ENCODE results near the gene SNRK.
"Not testable (repeated sequence)": the region's sequence is repeated elsewhere in the genome, so short reads cannot be mapped to it uniquely, and the experiment has no call there.

The SNRK gene

GRCh38 chr3:43346978-43347749, 60.8 kb downstream of the SNRK start:
- DNase-seq: no peak

- DNase-seq: no peak
These were observed 61.4 kb downstream of the SNRK start for GRCh38 chr3:43347774-43348173.

- DNase-seq: no peak
These were observed 62.0 kb downstream of the SNRK start for GRCh38 chr3:43348350-43348749.

GRCh38 chr3:43348852-43349574, 62.7 kb downstream of the SNRK start:
- DNase-seq: no peak

- no peak for DNase-seq
These were observed 63.4 kb downstream of the SNRK start for GRCh38 chr3:43349716-43350115.

GRCh38 chr3:43353393-43353792, 67.1 kb downstream of the SNRK start:
- DNase-seq: no peak

GRCh38 chr3:43353923-43354670, 67.8 kb downstream of the SNRK start:
- DNase-seq: no peak

GRCh38 chr3:43356033-43356432, 69.7 kb downstream of the SNRK start:
- DNase-seq: not testable (repeated sequence)

GRCh38 chr3:43361077-43361476, 74.7 kb downstream of the SNRK start:
- no peak for DNase-seq

- DNase-seq: no peak
These were observed 75.8 kb downstream of the SNRK start for GRCh38 chr3:43362183-43362582.

GRCh38 chr3:43362961-43363360, 76.6 kb downstream of the SNRK start:
- DNase-seq: no peak

- no peak for DNase-seq
These were observed 77.4 kb downstream of the SNRK start for GRCh38 chr3:43363621-43364266.

GRCh38 chr3:43364494-43364893, 78.2 kb downstream of the SNRK start:
- DNase-seq: no peak

- DNase-seq: no peak
These were observed 78.6 kb downstream of the SNRK start for GRCh38 chr3:43364926-43365325.

GRCh38 chr3:43365601-43366305, 79.4 kb downstream of the SNRK start:
- DNase-seq: no peak

GRCh38 chr3:43366481-43366880, 80.1 kb downstream of the SNRK start:
- DNase-seq: no peak

GRCh38 chr3:43366885-43367284, 80.5 kb downstream of the SNRK start:
- DNase-seq: no peak

- DNase-seq: no peak
These were observed 83.3 kb downstream of the SNRK start for GRCh38 chr3:43369404-43370292.

- DNase-seq: no peak
These were observed 84.1 kb downstream of the SNRK start for GRCh38 chr3:43370293-43370980.

- no peak for DNase-seq
These were observed 85.2 kb downstream of the SNRK start for GRCh38 chr3:43371494-43371893.
